Fibroblast of the aortic adventitia (primary cell): ENCODE data around the gene E2F6. TPM values are rescaled to one million over a fixed set of nuclear protein-coding genes. Genes with fewer than 3 reads are reported as not detected.

Experiments used
- DNase-seq: peaks from one replicate; pipeline ENCODE4 v3.0.0-alpha.2; 2010; ENCODE audit warnings: low read depth
- H3K4me3 ChIP-seq: 2 replicates; pipeline ENCODE4 v1.5.1; 2011; ENCODE audit warnings: low read depth, mild to moderate bottlenecking, control low read depth, low read length, moderate library complexity
- total RNA-seq: library from RNA; depleted of rRNA; stranded (reverse); fragments of >200 nt; gene quantifications from 2 replicates; pipeline ENCODE4 v1.2.3, GENCODE V29; 2012; ENCODE audit warnings: low replicate concordance
- TF ChIP-seq, protein P1 (sequence below): IDR thresholded peaks from 2 replicates; pipeline ENCODE4 v1.5.1; 2011; ENCODE audit warnings: mild to moderate bottlenecking, low read length, control low read depth, inconsistent platforms; ENCODE audit not compliant: insufficient read depth

Gene E2F6
- total RNA-seq, 1 donor, result 11.3 TPM

DNA sequence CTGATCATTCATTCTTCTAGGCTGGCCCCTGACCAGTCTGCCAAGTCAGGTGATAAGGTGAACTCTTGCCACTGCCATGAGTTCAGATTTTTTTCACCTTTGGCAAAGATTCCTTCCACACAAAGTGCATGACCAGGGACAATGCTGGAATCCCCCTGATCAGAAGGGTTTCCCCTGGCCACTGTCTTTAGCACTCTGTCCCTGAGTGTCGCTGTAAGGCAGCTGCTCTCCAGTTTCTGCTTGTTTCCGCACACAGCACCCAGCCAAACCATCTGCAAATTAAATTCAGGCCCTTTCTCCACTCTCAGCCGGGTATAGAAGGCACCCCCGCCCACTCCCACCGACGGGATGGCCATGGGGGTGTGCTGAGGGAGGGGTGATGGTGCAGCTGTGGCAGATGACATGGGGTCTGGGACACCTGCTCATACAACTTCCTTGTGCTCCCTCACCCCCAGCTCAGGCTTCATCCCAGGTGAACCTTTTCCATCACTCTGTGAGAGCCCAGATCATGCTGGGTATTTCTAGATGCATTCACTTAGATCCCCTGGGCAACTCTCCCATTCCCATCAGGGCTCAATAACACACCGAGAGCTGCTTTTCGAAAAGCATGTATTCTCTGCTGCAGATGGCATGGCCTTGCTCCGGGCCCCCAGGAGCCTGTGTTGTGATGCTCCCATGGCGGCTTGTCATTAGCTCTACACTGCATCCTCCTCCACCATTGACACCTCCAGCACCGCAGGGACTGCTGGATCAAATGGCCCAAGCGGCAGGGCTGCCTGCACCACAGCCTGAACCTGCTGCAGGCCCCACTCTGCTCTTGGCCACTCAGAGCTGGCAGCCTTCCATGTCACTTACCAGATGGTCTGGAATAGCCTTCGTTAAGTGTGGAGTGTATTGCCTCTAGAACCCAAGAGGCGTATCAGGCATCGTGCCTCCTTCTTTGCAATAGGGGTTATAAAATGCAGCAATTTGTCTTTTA is 69.2 kb downstream of the E2F6 start:
- TF ChIP-seq, protein P1, sequence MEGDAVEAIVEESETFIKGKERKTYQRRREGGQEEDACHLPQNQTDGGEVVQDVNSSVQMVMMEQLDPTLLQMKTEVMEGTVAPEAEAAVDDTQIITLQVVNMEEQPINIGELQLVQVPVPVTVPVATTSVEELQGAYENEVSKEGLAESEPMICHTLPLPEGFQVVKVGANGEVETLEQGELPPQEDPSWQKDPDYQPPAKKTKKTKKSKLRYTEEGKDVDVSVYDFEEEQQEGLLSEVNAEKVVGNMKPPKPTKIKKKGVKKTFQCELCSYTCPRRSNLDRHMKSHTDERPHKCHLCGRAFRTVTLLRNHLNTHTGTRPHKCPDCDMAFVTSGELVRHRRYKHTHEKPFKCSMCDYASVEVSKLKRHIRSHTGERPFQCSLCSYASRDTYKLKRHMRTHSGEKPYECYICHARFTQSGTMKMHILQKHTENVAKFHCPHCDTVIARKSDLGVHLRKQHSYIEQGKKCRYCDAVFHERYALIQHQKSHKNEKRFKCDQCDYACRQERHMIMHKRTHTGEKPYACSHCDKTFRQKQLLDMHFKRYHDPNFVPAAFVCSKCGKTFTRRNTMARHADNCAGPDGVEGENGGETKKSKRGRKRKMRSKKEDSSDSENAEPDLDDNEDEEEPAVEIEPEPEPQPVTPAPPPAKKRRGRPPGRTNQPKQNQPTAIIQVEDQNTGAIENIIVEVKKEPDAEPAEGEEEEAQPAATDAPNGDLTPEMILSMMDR, result no peak
- DNase-seq, result no peak
- H3K4me3 ChIP-seq, result no peak overlapping the region

DNA sequence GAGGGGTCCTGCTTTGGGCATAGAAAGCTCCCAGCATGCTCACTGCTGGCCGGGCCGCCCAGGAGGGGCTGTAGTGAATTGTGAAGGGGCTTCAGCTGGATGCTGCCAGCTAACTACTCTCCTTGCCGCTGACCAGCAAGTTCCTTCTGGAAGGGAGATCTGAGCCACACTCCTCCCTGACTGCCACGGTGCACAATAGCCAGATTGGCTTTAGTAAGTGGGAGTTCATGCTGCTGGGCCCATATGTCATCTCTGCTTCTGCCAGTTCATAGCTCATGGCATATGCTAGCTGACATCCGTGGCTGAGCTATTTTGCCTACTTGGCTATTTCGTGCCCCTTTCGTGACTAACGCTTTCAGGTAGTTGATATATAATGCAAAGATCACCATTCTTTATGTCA is 69.9 kb downstream of the E2F6 start:
- no peak overlapping the region for H3K4me3 ChIP-seq
- TF ChIP-seq, protein P1, result no peak
- DNase-seq, result no peak

DNA sequence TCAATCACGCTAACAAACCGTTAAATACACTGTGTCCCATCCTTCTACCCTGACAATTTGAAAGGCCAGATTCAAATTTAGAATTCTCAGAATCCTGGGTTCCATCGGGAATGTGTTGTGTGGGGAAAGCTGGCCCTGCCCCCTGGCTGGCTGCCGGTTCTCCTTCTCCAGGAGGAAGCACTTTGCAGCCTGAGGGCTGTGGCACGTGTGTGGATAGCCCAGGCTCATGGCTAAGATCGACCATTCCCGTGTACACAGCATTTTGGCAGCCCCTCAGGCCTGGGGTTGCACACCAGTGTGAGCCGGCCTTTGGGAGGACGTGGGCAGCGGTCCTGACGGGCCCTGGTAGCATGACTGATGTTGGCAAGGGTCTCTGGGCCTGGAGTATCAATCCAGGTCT is 70.6 kb downstream of the E2F6 start:
- TF ChIP-seq, protein P1, result no peak
- DNase-seq, result no peak
- H3K4me3 ChIP-seq, result no peak overlapping the region

Other genes with a start within 250 kb of the E2F6 start
- gene ROCK2, start 121.5 kb downstream of the E2F6 start, total RNA-seq, result 65.3 and 92.9 TPM in 2 replicates
- under 0.01 and 1.7 TPM in 2 replicates for gene GREB1, start 67.9 kb upstream of the E2F6 start, total RNA-seq
- not detected in 2 replicates for gene NTSR2, start 204.0 kb upstream of the E2F6 start, total RNA-seq